HCT116 (cell line): ENCODE measurements around the gene IGFL3.
A peak's percentile ranks its signal among the peaks of the same experiment; 100 is the strongest.

Source experiments
- EZH2 ChIP-seq: fragments of 200-600 bp; sonication (generic); IDR thresholded peaks from 2 replicates; pipeline ENCODE4 v1.6.1; 2017; ENCODE audit warnings: antibody characterized with exemption, mixed run types
- POLR2AphosphoS5 ChIP-seq: IDR thresholded peaks from 2 replicates; pipeline ENCODE4 v1.6.1; 2011; ENCODE audit warnings: mild to moderate bottlenecking, low read depth, low read length, moderate library complexity
- RAD21 ChIP-seq: IDR thresholded peaks from 2 replicates; pipeline ENCODE4 v1.6.1; 2012; ENCODE audit warnings: low read depth, mild to moderate bottlenecking
- SP1 ChIP-seq: IDR thresholded peaks from 2 replicates; pipeline ENCODE4 v1.6.1; 2012; ENCODE audit warnings: low read depth
- TF ChIP-seq, protein P1 (sequence below), 3 experiments: fragments of 200-600 bp in 1 of 3; sonication (generic) in 1 of 3; IDR thresholded peaks in 2 of 3; conservative IDR thresholded peaks in 1 of 3; 2 replicates each; pipeline ENCODE4 v1.5.1; 2012 to 2017; ENCODE audit warnings: low read depth in 2 of 3, low read length in 2 of 3, antibody characterized with exemption in 1 of 3, borderline replicate concordance in 1 of 3, control low read depth in 1 of 3, mild to moderate bottlenecking in 1 of 3, mixed read lengths in 1 of 3, mixed run types in 1 of 3, moderate library complexity in 1 of 3; ENCODE audit not compliant: insufficient read depth in 1 of 3

GRCh38 chr19:46081928-46082727 lies 42.4 kb downstream of the IGFL3 start:
- TF ChIP-seq, protein P1, sequence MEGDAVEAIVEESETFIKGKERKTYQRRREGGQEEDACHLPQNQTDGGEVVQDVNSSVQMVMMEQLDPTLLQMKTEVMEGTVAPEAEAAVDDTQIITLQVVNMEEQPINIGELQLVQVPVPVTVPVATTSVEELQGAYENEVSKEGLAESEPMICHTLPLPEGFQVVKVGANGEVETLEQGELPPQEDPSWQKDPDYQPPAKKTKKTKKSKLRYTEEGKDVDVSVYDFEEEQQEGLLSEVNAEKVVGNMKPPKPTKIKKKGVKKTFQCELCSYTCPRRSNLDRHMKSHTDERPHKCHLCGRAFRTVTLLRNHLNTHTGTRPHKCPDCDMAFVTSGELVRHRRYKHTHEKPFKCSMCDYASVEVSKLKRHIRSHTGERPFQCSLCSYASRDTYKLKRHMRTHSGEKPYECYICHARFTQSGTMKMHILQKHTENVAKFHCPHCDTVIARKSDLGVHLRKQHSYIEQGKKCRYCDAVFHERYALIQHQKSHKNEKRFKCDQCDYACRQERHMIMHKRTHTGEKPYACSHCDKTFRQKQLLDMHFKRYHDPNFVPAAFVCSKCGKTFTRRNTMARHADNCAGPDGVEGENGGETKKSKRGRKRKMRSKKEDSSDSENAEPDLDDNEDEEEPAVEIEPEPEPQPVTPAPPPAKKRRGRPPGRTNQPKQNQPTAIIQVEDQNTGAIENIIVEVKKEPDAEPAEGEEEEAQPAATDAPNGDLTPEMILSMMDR (IDR thresholded peaks at IDR 0.05 in 2 of 3, conservative IDR thresholded peaks at IDR 0.05 in 1 of 3; ENCODE audit: borderline replicate concordance in 1 of 3, insufficient read depth in 1 of 3, low read depth in 2 of 3, low read length in 2 of 3) = peak; percentile 58 to 86 (median 72)
- TF ChIP-seq POLR2AphosphoS5 (peak; percentile 47; the same call in 1 of the 2 replicates), RAD21 (peak; percentile 82), EZH2 (no peak), SP1 (no peak)
